Stimulated activated CD8-positive, alpha-beta memory T cell treated with anti-CD3 and anti-CD28 coated beads, Interleukin-4, amount 100 ng/mL, for 1 hour (primary cell): ENCODE data around the gene PDIA6.
"Not testable (repeated sequence)": the region's sequence is repeated elsewhere in the genome, so short reads cannot be mapped to it uniquely, and the experiment has no call there.

Source experiments
- DNase-seq, 2 donors: peaks; one replicate each; pipeline ENCODE4 v3.0.0-alpha.2; 2020; ENCODE audit warnings: low read depth in 2 of 2, low spot score in 1 of 2

PDIA6 gene

GRCh38 chr2:10811517-10811916 lies 1.1 kb downstream of the PDIA6 start:
- DNase-seq = no peak

GRCh38 chr2:10810202-10811161 lies 2.1 kb downstream of the PDIA6 start:
- DNase-seq = no peak

DNA sequence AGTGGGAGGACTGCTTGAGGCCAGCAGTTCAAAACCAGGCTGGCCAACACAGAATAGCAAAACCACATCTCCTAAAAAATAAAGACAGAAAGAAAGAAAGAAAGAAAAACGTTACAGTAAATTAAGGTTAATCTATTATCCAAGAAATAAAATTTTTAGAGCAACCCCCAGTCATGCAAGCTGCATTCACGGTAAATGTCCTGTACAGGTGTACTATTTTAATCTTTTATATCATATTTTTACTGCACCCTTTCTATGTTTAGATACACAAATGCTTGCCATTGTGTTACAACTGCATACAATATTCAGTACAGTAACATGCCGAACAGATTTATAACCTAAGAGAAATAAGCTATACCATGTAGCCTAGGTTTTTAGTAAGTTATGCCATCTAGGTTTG lies 6.0 kb downstream of the PDIA6 start:
- DNase-seq = no peak

GRCh38 chr2:10805990-10806389 lies 6.6 kb downstream of the PDIA6 start:
- not testable (repeated sequence) for DNase-seq

DNA sequence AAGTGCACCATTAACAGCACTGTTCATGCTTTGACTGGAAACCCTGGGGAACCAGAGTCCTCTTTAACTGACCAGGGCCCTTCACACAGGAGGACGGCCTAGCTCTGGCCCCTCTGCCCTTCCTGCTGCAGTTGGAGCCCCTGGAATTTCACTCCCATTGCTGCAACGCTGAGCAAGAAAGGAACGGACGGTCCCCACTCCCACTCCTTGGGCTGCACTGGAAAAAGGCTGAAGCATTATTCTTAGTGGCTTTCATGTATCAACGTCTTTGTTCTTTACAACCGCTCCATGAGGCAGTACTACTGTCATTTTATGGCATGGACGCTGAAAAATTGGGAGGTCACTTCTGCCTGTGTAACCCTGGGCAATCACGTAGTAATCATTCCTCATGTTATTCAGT lies 9.9 kb downstream of the PDIA6 start:
- DNase-seq = no peak

DNA sequence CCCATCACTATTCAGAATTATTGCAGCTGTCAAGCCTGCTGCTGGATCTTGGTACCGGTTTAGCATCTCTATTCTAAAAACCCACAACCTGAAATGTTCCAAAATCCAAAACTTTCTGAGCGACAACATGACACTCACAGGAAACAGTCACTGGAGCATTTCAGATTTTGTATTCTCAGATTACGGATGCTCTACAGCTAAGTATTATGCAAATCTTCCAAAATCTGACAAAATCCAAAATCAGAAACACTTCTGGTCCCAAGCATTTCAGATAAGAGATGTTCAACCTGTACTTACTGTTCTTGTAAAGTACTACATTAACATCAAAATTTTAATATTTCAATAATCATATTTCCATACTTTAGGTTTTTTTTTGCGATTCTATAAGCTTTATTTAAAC lies 12.4 kb downstream of the PDIA6 start:
- no peak for DNase-seq

GRCh38 chr2:10798783-10799182 lies 13.8 kb downstream of the PDIA6 start:
- DNase-seq = no peak

DNA sequence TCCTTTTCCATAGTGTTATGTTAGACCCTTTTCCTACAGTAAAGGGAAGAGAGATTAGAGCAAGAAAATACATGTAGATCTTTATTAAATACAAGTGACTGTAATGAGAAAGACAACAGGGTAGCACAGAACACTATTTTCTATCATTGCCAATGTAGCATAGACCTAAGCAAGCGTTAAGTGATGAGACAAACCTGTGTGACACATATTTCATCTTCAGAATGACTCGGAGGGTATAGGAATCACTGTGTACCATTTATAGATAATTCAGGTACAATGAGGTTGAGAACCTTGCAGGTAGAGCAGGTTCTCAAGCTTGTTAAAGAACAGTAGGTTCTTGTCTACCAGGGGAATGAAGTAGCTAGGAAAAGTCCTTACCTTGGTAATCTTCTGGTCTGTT lies 15.9 kb downstream of the PDIA6 start:
- DNase-seq = no peak

- DNase-seq = no peak
Observed at GRCh38 chr2:10795508-10796046, 17.0 kb downstream of the PDIA6 start.

GRCh38 chr2:10794876-10795275 lies 17.7 kb downstream of the PDIA6 start:
- DNase-seq = no peak

- DNase-seq = no peak
Observed at GRCh38 chr2:10793816-10794215, 18.8 kb downstream of the PDIA6 start.

DNA sequence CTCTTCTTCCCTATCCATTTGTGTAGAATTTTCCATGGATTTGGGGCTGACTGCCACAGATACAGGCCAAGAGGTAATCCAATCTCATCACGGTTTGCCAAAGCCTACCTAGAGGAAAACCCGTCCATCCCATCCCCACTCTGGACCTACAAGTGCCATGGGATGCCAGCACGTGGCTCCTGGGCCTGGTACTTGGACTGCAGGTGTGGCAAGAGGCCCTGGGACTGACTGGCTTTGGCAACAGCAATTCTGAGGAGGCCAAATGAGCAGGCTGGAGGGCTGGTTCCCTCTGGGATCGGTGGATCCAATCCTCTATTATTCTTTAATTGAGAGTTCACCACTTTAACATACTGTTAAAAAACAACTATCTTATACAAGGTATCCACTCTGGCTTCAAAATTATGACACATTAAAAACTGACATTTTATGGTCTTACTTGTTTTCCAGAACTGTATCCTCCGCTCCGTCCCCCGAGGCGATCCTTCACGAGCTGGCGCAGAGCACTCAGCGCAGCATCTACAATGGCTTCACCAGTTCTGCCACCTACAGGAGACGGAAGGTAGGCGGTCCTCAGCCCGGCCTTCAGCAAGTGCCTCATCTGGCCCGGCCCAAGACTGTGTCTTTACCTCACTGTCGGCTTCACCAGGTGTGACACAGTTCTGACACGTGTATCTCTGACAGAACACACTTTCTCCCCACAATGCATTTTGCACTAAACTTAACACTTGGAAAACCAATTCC lies 19.8 kb downstream of the PDIA6 start:
- DNase-seq = no peak

GRCh38 chr2:10792001-10792634 lies 20.5 kb downstream of the PDIA6 start:
- DNase-seq = no peak

DNA sequence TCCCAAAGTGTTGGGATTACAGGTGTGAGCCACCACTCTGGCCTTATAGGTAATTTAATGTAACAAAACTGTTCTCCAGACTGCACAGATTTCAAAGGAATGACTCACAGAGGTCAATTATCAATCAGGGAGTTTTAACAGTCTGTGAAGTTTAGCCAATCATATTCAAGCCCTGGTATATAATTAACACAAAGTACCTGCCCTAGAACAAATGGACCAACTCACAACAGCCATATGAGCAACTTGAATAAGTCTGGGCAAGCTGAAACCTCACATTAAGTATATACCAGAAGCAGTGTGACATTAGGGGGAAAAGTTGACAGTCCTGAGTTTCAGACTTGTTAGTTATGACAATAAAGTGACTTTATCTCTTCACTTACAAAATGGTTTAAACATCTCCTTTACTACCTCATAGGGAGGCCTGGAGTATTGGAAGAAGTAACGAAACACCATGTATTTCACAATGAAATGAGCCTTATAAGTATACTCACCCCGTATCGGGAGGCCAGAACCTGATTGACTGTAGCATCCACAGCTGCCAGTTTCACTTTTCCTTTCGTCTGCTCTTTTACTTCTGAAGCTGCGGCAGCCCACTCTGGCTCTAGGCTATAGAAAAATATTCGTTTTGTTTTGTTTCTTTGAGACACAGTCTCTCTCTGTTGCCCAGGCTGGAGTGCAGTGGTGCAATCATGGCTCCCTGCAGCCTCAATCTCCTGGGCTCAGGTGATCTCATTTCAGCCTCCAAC lies 22.2 kb downstream of the PDIA6 start:
- no peak for DNase-seq

DNA sequence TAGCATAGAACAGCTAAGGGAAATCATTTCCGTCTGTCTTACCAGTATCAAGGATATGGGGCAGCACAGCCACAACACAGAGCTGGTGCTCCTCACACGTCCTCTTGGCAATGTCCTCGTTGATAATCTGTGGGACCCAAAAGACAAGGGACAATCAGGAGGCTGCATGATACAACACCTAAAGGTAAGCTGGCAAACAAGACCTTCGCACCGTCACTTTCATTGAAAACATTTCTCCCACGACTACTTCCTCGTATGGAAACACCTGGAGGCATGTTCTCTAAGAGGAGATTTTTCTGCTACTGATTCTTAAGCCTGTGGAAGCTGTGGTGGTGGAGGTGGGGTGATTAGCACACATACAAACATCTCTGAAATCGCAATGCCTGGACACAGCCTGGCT lies 23.7 kb downstream of the PDIA6 start:
- DNase-seq = no peak

DNA sequence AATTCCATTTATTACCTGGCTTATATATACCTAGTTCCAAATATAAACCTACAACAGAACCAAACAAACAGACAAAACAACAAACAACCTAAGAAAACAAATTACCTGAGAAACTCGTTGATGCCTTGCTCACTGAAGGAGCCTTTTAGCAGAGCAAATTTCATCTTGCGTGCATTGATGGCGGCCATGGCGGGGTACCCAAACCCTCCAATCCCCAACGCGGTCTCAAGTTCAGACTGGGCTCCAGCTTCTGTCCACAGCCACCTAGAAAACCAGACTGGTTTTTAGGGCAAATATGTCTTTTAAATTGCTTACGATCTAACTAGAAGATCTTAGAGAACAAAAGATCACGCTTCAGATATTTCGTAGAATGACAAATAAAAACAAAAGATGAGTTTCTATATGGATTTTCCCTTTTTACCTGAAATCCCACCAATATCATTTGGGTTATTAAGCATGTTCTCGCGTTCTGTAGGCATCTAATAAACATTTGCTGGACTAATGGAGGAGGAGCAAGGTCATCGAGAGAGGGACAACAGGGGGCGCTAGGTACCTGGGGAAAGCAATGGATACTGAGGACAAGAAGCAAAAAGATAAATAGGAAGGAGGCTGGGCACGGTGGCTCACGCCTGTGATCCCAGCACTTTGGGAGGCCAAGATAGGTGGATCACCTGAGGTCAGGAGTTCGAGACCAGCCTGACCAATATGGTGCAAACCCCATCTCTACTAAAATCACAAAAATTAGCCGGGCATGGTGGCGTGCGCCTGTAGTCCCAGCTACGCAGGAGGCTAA lies 25.2 kb downstream of the PDIA6 start:
- no peak for DNase-seq

- no peak for DNase-seq
Observed at GRCh38 chr2:10786240-10786982, 26.2 kb downstream of the PDIA6 start.

DNA sequence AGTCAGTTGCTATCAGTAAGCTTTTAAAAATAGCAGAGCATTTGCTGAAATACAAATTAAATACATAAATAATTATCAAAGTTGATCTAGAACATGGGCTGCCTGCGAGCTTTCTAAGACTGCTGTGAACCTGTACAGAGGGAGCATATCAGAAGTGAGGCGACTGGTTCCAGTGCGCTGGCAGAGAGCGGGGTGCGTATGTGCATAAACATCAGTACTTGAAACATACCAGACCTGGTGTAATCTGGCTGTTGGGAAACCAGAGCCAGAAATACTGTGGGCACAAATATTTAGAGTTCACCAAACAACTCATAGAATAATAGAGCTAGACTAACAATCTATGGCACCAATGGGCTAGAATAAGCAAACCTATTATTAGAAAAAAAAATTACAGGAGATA lies 27.3 kb downstream of the PDIA6 start:
- DNase-seq = no peak

DNA sequence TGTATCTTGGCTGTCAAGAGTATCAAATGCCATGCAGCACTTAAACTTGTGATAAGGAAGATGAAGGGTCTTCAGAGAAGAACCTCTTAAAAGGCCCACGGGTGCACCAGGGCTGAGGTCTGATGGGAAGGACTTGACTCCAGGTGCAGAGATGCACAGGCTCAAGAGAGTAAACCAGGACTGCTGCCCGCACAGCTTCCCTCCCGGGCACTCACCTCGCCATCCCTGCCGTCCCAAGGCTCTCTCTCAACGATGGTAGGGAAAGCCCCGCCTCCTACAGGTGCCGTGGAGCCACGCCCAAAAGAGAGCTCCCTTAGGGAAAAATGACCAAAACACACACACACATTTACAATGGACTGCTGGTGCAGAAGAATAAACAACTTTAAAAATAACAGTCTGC lies 27.9 kb downstream of the PDIA6 start:
- no peak for DNase-seq
